H9 (cell line): ENCODE data around the gene CDRT4. TPM values are rescaled to one million over a fixed set of nuclear protein-coding genes. Genes with fewer than 3 reads are reported as not detected.

Experiments used
- DNase-seq: peaks from one replicate; pipeline ENCODE4 v3.0.0-alpha.2; 2017
- H2AFZ ChIP-seq: one replicate; pipeline ENCODE4 v1.6.1; 2013; ENCODE audit warnings: mild to moderate bottlenecking, low read length, control low read depth, moderate library complexity
- H2AK5ac ChIP-seq: 2 replicates; pipeline ENCODE4 v1.6.1; 2013; ENCODE audit warnings: low read length, control low read depth, mixed read lengths; ENCODE audit not compliant: insufficient read length
- H2BK120ac ChIP-seq: one replicate; pipeline ENCODE4 v1.6.1; 2013; ENCODE audit warnings: low read depth, mild to moderate bottlenecking, low read length, control low read depth, inconsistent platforms; ENCODE audit not compliant: poor library complexity, severe bottlenecking
- H2BK12ac ChIP-seq: 2 replicates; pipeline ENCODE4 v1.6.1; 2013; ENCODE audit warnings: low read length, control low read depth, mixed read lengths, low read depth; ENCODE audit not compliant: insufficient read length
- H2BK15ac ChIP-seq: 2 replicates; pipeline ENCODE4 v1.6.1; 2013; ENCODE audit warnings: low read depth, low read length, control low read depth
- H2BK20ac ChIP-seq: one replicate; pipeline ENCODE4 v1.6.1; 2013; ENCODE audit warnings: low read depth, mild to moderate bottlenecking, low read length, control low read depth, inconsistent platforms; ENCODE audit not compliant: poor library complexity, severe bottlenecking
- H2BK5ac ChIP-seq: 2 replicates; pipeline ENCODE4 v1.6.1; 2013; ENCODE audit warnings: low read length, control low read depth, mixed read lengths; ENCODE audit not compliant: insufficient read length
- H3K14ac ChIP-seq: 2 replicates; pipeline ENCODE4 v1.6.1; 2013; ENCODE audit warnings: low read length, control low read depth; ENCODE audit not compliant: insufficient read depth
- H3K18ac ChIP-seq: 2 replicates; pipeline ENCODE4 v1.6.1; 2013; ENCODE audit warnings: low read depth, mild to moderate bottlenecking, mixed read lengths, low read length, control low read depth; ENCODE audit not compliant: insufficient read length
- H3K23ac ChIP-seq: 2 replicates; pipeline ENCODE4 v1.6.1; 2013; ENCODE audit warnings: low read length, control low read depth, mixed read lengths, low read depth; ENCODE audit not compliant: insufficient read length
- H3K23me2 ChIP-seq: 2 replicates; pipeline ENCODE4 v1.6.1; 2013; ENCODE audit warnings: low read depth, mild to moderate bottlenecking, mixed read lengths, low read length, control low read depth; ENCODE audit not compliant: insufficient read length, poor library complexity, severe bottlenecking
- H3K27ac ChIP-seq: 2 replicates; pipeline ENCODE4 v1.5.1; 2013; ENCODE audit warnings: low read length, control low read depth, mixed read lengths, low read depth; ENCODE audit not compliant: insufficient read length
- H3K27me3 ChIP-seq: 2 replicates; pipeline ENCODE4 v1.6.1; 2013; ENCODE audit warnings: low read length, control low read depth, inconsistent platforms; ENCODE audit not compliant: insufficient read depth
- H3K4ac ChIP-seq: 2 replicates; pipeline ENCODE4 v1.6.1; 2013; ENCODE audit warnings: low read depth, mild to moderate bottlenecking, control low read depth, inconsistent platforms, low read length, moderate library complexity
- H3K4me1 ChIP-seq: 2 replicates; pipeline ENCODE4 v1.6.1; 2013; ENCODE audit warnings: low read length, control low read depth, inconsistent platforms; ENCODE audit not compliant: insufficient read depth
- H3K4me2 ChIP-seq: 2 replicates; pipeline ENCODE4 v1.6.1; 2013; ENCODE audit warnings: low read length, control low read depth, mixed read lengths; ENCODE audit not compliant: insufficient read length, insufficient read depth
- H3K56ac ChIP-seq: 2 replicates; pipeline ENCODE4 v1.6.1; 2013; ENCODE audit warnings: low read depth, mild to moderate bottlenecking, mixed read lengths, low read length, control low read depth; ENCODE audit not compliant: insufficient read length
- H3K79me1 ChIP-seq: 2 replicates; pipeline ENCODE4 v1.6.1; 2013; ENCODE audit warnings: low read depth, mild to moderate bottlenecking, moderate library complexity, low read length, control low read depth, inconsistent platforms; ENCODE audit not compliant: insufficient read depth, poor library complexity, severe bottlenecking
- H3K79me2 ChIP-seq: 2 replicates; pipeline ENCODE4 v1.6.1; 2013; ENCODE audit warnings: low read length, control low read depth, inconsistent platforms; ENCODE audit not compliant: insufficient read depth
- H3K9ac ChIP-seq: 2 replicates; pipeline ENCODE4 v1.6.1; 2013; ENCODE audit warnings: low read length, control low read depth, mixed read lengths; ENCODE audit not compliant: insufficient read length; ENCODE audit errors: extremely low read depth
- H3K9me3 ChIP-seq: one replicate; pipeline ENCODE4 v1.6.1; 2013; ENCODE audit warnings: low read depth, low read length, inconsistent platforms; ENCODE audit not compliant: control insufficient read depth
- H3T11ph ChIP-seq: one replicate; pipeline ENCODE4 v1.6.1; 2013; ENCODE audit warnings: mild to moderate bottlenecking, low read length, control low read depth, inconsistent platforms
- H4K20me1 ChIP-seq: one replicate; pipeline ENCODE4 v1.6.1; 2013; ENCODE audit not compliant: control insufficient read depth, insufficient read length, insufficient read depth
- H4K5ac ChIP-seq: 2 replicates; pipeline ENCODE4 v1.6.1; 2013; ENCODE audit warnings: low read depth, mild to moderate bottlenecking, mixed read lengths, low read length, control low read depth; ENCODE audit not compliant: insufficient read length
- H4K8ac ChIP-seq: replicated peaks from 2 replicates; pipeline ENCODE4 v1.6.1; 2013; ENCODE audit warnings: low read length, control low read depth, mixed read lengths, low read depth; ENCODE audit not compliant: insufficient read length
- H4K91ac ChIP-seq: 2 replicates; pipeline ENCODE4 v1.6.1; 2013; ENCODE audit warnings: low read depth, mild to moderate bottlenecking, moderate library complexity, mixed read lengths, low read length, control low read depth; ENCODE audit not compliant: insufficient read length
- H3K27ac Mint-ChIP-seq, 3 experiments: 2 replicates in 2 of 3; 3 replicates in 1 of 3; pipeline ENCODE4 v1.8.0; 2020 to 2021; ENCODE audit warnings: mixed read lengths in 3 of 3, mild to moderate bottlenecking in 1 of 3, moderate library complexity in 1 of 3
- H3K27me3 Mint-ChIP-seq: 2 replicates; pipeline ENCODE4 v1.8.0; 2021; ENCODE audit warnings: low read depth, mild to moderate bottlenecking, moderate library complexity, mixed read lengths
- H3K36me3 Mint-ChIP-seq, 3 experiments: 2 replicates in 2 of 3; 3 replicates in 1 of 3; pipeline ENCODE4 v1.8.0; 2020 to 2021; ENCODE audit warnings: low read depth in 3 of 3, mixed read lengths in 3 of 3; ENCODE audit not compliant: insufficient read depth in 1 of 3
- H3K4me1 Mint-ChIP-seq, 2 experiments: 2 replicates each; pipeline ENCODE4 v1.8.0; 2020; ENCODE audit warnings: mixed read lengths in 2 of 2
- H3K4me3 Mint-ChIP-seq, 2 experiments: 2 replicates in 1 of 2; 3 replicates in 1 of 2; pipeline ENCODE4 v1.8.0; 2020 to 2021; ENCODE audit warnings: mild to moderate bottlenecking in 2 of 2, mixed read lengths in 2 of 2, moderate library complexity in 1 of 2
- H3K9me3 Mint-ChIP-seq, 2 experiments: 2 replicates in 1 of 2; 3 replicates in 1 of 2; pipeline ENCODE4 v1.8.0; 2020; ENCODE audit warnings: mild to moderate bottlenecking in 2 of 2, mixed read lengths in 2 of 2, moderate library complexity in 1 of 2
- WGBS: extraction: QIAGEN DNeasy Blood & Tissue Kit; methylation state at CpG from one replicate; pipeline ENCODE4 v1.1.7; 2013; ENCODE audit warnings: missing lambda C conversion rate, low lambda C conversion rate, mixed read lengths; ENCODE audit not compliant: insufficient read length; ENCODE audit errors: extremely low coverage; 5-methylcytosine and 5-hydroxymethylcytosine counted together
- total RNA-seq: library from RNA; stranded (reverse); gene quantifications from 2 replicates; pipeline ENCODE4 v1.2.1, GENCODE V29; 2021
- TF ChIP-seq, protein P1 (sequence below): fragments of 200-600 bp; sonication (generic); conservative IDR thresholded peaks from 3 replicates; pipeline ENCODE4 v1.8.0; 2021; ENCODE audit warnings: antibody characterized with exemption, mild to moderate bottlenecking

CDRT4 gene
- total RNA-seq, 1 experiment from 2014 or later, result 3.8 TPM

DNA sequence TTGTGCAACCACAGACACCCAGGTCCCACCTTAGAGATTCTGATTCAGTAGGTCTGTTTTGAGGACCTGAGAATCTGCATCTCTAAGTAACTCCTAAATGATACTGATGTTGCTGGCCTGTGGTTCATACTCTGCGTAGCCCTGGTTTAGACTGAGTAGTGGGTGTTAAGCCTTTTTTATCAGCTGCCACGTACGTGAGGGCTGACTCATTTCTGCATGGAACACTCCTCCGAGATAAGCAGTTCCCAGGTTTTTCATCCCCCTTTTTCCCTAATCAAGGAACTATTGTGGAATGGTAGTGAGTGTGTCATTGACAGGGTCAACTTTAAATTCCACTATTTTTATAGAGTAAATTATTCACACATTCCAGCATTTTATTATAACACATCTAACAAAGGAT is 26.1 kb downstream of the CDRT4 start:
- H2AK5ac ChIP-seq, result no peak overlapping the region
- no peaks in the 10 kb centered on the region; a peak in 1 of 5 replicates for H3K9me3 Mint-ChIP-seq
- H4K5ac ChIP-seq, result no peak overlapping the region
- H3K27ac ChIP-seq, result no peak overlapping the region
- H3K4me1 ChIP-seq, result no peaks in the 10 kb centered on the region
- no peak overlapping the region for H3K4me2 ChIP-seq
- no peaks in the 10 kb centered on the region for H3K23me2 ChIP-seq
- H2BK120ac ChIP-seq, result no peak overlapping the region
- H4K20me1 ChIP-seq, result no peaks in the 10 kb centered on the region
- no peak overlapping the region for H3K9ac ChIP-seq
- H3K4me3 Mint-ChIP-seq, result no peak overlapping the region
- H3K27me3 ChIP-seq, result no peaks in the 10 kb centered on the region
- no peak overlapping the region for H3K27ac Mint-ChIP-seq
- TF ChIP-seq, protein P1, sequence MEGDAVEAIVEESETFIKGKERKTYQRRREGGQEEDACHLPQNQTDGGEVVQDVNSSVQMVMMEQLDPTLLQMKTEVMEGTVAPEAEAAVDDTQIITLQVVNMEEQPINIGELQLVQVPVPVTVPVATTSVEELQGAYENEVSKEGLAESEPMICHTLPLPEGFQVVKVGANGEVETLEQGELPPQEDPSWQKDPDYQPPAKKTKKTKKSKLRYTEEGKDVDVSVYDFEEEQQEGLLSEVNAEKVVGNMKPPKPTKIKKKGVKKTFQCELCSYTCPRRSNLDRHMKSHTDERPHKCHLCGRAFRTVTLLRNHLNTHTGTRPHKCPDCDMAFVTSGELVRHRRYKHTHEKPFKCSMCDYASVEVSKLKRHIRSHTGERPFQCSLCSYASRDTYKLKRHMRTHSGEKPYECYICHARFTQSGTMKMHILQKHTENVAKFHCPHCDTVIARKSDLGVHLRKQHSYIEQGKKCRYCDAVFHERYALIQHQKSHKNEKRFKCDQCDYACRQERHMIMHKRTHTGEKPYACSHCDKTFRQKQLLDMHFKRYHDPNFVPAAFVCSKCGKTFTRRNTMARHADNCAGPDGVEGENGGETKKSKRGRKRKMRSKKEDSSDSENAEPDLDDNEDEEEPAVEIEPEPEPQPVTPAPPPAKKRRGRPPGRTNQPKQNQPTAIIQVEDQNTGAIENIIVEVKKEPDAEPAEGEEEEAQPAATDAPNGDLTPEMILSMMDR, result no peak
- no peaks in the 10 kb centered on the region for H3K79me1 ChIP-seq
- H2BK20ac ChIP-seq, result no peak overlapping the region
- H4K91ac ChIP-seq, result no peak overlapping the region
- no peak overlapping the region for H3K4ac ChIP-seq
- no peak overlapping the region for H2BK5ac ChIP-seq
- no peaks in the 10 kb centered on the region for H3K79me2 ChIP-seq
- H3K14ac ChIP-seq, result no peak overlapping the region
- no peak overlapping the region for H3T11ph ChIP-seq
- peaks cover 0 to 4% of the 10 kb centered on the region in 2 experiments; a peak in 1 of 4 replicates for H3K4me1 Mint-ChIP-seq
- DNase-seq, result no peak
- WGBS, result no CpG with 5 or more reads among the region's 4 CpGs
- no peak overlapping the region for H3K23ac ChIP-seq
- H2BK15ac ChIP-seq, result no peak overlapping the region
- no peak overlapping the region for H3K18ac ChIP-seq
- H3K36me3 Mint-ChIP-seq, result peaks cover 13 to 32% (median 29%) of the 10 kb centered on the region in 3 experiments; a peak in 6 of 7 replicates
- no peaks in the 10 kb centered on the region; the same call in 1 of the 2 replicates for H3K27me3 Mint-ChIP-seq
- H4K8ac ChIP-seq, result no peak overlapping the region
- H2AFZ ChIP-seq, result no peak overlapping the region
- no peaks in the 10 kb centered on the region for H3K9me3 ChIP-seq
- H3K56ac ChIP-seq, result no peak overlapping the region
- no peak overlapping the region for H2BK12ac ChIP-seq
